ENCODE results near the gene TLCD3A. TPM values are rescaled to one million over a fixed set of nuclear protein-coding genes. Genes with fewer than 3 reads are reported as not detected.

TLCD3A gene
- total RNA-seq, 4 donors from 2014 or later, result 2.8 to 13.6 (median 7.1) TPM

DNA sequence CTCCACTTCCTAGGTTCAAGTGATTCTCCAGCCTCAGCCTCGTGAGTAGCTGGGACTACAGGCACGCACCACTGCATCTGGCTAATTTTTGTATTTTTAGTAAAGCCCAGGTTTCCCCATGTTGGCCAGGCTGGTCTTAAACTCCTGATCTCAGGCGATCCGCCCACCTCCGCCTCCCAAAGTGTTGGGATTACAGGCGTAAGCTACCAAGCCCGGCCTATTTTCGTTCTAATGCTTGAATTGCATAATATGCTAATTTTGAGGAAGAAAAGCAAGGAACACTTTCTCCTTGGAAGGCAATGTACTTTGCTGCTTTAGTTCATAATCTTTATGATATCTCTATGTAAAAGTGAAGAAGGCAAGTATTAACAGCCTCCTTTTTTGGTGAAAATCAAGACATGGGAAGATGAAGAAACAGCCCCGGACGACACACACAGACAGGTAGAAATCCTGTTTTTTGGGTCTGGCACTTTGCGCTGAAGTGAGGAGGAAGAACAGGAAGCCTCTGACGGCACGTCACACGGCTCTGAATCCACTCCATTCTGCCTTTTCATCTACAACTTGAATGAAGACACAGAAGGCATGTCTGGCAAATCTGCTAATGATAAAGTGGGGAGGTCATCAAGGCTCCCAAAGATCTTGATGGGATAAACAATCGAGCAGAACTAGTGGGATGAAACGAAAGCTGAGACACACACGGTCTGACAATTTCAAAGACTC is 42.7 kb upstream of the TLCD3A start:
- Histone ChIP-seq H3K4me1 (peaks cover 0 to 16% (median 0%) of the 10 kb centered on the region in 3 donors), H3K27me3 (no peaks in the 10 kb centered on the region), H3K4me3 (no peak overlapping the region), H3K36me3 (peaks cover 0 to 88% of the 10 kb centered on the region in 2 donors), H3K27ac (no peak overlapping the region), H3K9me3 (no peaks in the 10 kb centered on the region)
- no peak for ATAC-seq
- TF ChIP-seq POLR2AphosphoS5 (IDR thresholded peaks at IDR 0.05) (no peak), POLR2A (IDR thresholded peaks at IDR 0.05) (no peak), EP300 (IDR thresholded peaks at IDR 0.05) (no peak)
- 71 to 74% methylated on average over 7 to 14 of the region's 17 CpGs for WGBS, 2 donors (ENCODE audit: low coverage in 1 of 2)

DNA sequence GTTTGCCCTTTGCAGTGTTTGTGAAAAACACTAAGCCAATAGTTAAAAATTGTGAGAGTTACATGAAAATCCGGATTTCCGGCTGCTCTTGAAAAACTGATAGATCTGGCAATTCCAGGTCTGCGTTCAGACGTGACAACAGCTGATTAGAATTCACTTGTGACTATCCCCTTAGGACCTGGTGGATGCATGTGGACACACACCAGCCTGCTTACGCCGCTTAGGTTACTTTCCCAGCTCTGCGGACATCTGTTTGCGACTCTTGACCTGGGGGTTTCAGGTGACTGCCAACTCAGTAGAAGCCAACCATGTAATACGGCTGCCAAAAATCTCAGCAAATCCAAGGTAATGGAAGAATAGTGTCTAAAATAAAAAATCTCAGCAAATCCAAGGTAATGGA is 42.0 kb upstream of the TLCD3A start:
- no peak overlapping the region for H3K4me3 ChIP-seq
- peaks cover 0 to 88% of the 10 kb centered on the region in 2 donors for H3K36me3 ChIP-seq
- peaks cover 0 to 22% (median 0%) of the 10 kb centered on the region in 3 donors for H3K4me1 ChIP-seq
- TF ChIP-seq POLR2A (IDR thresholded peaks at IDR 0.05) (no peak), EP300 (IDR thresholded peaks at IDR 0.05) (no peak), CTCF (IDR thresholded peaks at IDR 0.05) (no peak)
- H3K27me3 ChIP-seq, result no peaks in the 10 kb centered on the region
- no peaks in the 10 kb centered on the region for H3K9me3 ChIP-seq
- no peak for ATAC-seq
- WGBS, 2 donors (ENCODE audit: low coverage in 1 of 2), result 77 to 80% methylated on average over 4 of the region's 9 CpGs
- H3K27ac ChIP-seq, result no peak overlapping the region

DNA sequence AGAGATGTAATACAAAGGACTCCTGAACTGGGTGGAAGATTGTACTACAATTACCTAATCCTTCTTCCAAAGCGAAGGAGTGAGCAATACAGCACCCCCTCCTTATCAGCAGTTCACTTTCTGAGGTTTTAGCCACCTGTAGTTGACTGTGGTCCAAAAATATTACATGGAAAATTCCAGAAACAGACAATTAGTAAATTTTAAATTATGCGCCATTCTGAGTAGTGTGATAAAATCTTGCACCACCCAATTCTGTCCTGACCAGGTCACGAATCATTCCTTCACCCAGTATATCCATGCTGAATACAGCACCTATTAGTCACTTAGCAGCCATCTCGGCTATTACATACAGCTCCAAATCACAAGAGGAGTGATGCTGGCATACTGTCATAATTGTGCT is 41.0 kb upstream of the TLCD3A start:
- Histone ChIP-seq H3K9me3 (no peaks in the 10 kb centered on the region), H3K27me3 (no peaks in the 10 kb centered on the region), H3K27ac (no peak overlapping the region), H3K4me3 (no peak overlapping the region), H3K36me3 (peaks cover 0 to 89% of the 10 kb centered on the region in 2 donors), H3K4me1 (peaks cover 0 to 23% (median 0%) of the 10 kb centered on the region in 3 donors)
- no peak for ATAC-seq
- TF ChIP-seq POLR2A (IDR thresholded peaks at IDR 0.05) (no peak), CTCF (IDR thresholded peaks at IDR 0.05) (no peak)
- 64 to 72% methylated on average over 4 of the region's 4 CpGs for WGBS, 2 donors (ENCODE audit: low coverage in 1 of 2)

DNA sequence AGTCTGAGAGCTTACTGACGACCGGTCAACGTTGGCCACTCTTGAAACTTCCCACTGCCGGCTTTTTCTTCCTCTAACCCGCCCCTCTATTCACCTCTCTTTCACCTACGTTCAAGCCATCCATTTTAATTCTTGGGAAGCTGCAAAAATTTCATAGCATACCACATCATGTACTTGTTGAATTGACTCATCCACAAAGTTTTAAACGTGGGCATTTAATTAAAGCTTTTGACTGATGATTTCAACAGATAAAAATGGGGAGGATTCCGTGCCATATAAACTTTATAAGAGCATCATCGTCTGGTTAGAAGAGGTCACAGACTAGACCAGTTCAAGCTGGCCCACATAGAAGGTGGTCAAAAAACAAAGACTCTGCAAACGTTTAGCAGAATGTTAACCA is 40.3 kb upstream of the TLCD3A start:
- peaks cover 0 to 23% (median 0%) of the 10 kb centered on the region in 3 donors for H3K4me1 ChIP-seq
- no peak overlapping the region for H3K27ac ChIP-seq
- ATAC-seq, result no peak
- no peaks in the 10 kb centered on the region for H3K27me3 ChIP-seq
- H3K36me3 ChIP-seq, result peaks cover 0 to 89% of the 10 kb centered on the region in 2 donors
- WGBS, 2 donors (ENCODE audit: low coverage in 1 of 2), result 76 to 82% methylated on average over 6 to 10 of the region's 10 CpGs
- no peak for TF ChIP-seq CTCF (IDR thresholded peaks at IDR 0.05)
- TF ChIP-seq EP300 (IDR thresholded peaks at IDR 0.05), result no peak
- no peak for TF ChIP-seq POLR2AphosphoS5 (IDR thresholded peaks at IDR 0.05)
- TF ChIP-seq POLR2A (IDR thresholded peaks at IDR 0.05), result no peak
- H3K9me3 ChIP-seq, result no peaks in the 10 kb centered on the region
- H3K4me3 ChIP-seq, result no peak overlapping the region

GRCh38 chr17:693791-694638 is 38.4 kb upstream of the TLCD3A start:
- Histone ChIP-seq H3K4me1 (peaks cover 0 to 23% (median 0%) of the 10 kb centered on the region in 3 donors), H3K9me3 (no peaks in the 10 kb centered on the region), H3K27ac (peak overlapping the region in 3 of 4 donors; percentile 43 to 65 (median 59)), H3K27me3 (no peaks in the 10 kb centered on the region), H3K4me3 (no peak overlapping the region), H3K36me3 (peaks cover 0 to 98% of the 10 kb centered on the region in 2 donors)
- no peak for TF ChIP-seq CTCF (IDR thresholded peaks at IDR 0.05)
- peak; percentile 59 for TF ChIP-seq POLR2AphosphoS5 (IDR thresholded peaks at IDR 0.05)
- 46 to 69% methylated on average over 12 to 14 of the region's 14 CpGs for WGBS, 2 donors (ENCODE audit: low coverage in 1 of 2)
- ATAC-seq, result peak; percentile 70

All from gastroesophageal sphincter (tissue), 4 donors.